ENCODE measurements around the gene ARHGEF1. TPM values are rescaled to one million over a fixed set of nuclear protein-coding genes. Genes with fewer than 3 reads are reported as not detected.

Gene ARHGEF1
- total RNA-seq, 1 experiment from 2014 or later = 199 TPM

DNA sequence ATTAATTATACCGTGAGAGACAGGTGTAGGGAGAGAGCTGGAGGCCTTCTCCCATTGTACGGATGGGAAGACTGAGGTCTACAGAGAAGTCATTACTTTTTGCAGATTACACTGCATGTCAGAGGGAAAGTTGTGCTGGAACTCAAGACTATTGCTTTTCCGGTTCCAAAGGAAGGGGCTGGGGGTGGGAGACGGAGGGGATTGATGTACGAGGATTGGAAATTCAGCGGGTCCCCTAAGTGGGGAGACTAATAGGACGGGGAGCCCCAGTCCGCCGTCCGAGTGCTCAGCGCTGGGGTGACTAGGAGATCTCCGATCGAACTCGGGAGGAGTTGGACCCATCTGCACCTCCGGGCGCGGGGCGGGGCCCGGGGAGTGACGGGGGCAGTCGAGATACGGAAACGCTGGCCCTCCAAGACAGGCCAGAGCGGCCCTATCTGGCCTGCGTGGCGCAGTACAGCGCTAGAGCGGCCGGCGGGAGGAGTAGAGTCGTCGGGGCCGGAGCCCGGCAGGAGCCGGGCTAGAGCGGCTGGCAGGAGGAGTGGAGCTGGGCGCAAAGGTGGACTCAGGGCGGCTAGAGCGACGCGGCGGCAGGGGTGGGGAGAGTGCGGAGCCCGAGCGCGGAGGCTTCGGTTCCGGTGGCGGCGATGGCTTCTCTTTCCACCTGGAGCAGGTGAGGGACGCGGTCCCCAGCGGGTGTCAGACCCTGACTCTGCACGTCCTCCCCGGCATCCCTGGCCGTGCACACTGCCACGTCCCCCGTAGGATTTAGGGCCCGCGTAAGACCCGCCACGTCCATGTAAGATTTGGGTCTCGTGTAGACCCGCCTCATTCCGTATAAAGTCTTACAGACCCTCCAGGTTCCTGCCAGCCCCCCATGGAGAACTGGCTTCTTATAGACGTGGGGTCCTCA, 1.1 kb downstream of the ARHGEF1 start:
- peak; percentile 100 for DNase-seq (ENCODE audit: low spot score)

DNA sequence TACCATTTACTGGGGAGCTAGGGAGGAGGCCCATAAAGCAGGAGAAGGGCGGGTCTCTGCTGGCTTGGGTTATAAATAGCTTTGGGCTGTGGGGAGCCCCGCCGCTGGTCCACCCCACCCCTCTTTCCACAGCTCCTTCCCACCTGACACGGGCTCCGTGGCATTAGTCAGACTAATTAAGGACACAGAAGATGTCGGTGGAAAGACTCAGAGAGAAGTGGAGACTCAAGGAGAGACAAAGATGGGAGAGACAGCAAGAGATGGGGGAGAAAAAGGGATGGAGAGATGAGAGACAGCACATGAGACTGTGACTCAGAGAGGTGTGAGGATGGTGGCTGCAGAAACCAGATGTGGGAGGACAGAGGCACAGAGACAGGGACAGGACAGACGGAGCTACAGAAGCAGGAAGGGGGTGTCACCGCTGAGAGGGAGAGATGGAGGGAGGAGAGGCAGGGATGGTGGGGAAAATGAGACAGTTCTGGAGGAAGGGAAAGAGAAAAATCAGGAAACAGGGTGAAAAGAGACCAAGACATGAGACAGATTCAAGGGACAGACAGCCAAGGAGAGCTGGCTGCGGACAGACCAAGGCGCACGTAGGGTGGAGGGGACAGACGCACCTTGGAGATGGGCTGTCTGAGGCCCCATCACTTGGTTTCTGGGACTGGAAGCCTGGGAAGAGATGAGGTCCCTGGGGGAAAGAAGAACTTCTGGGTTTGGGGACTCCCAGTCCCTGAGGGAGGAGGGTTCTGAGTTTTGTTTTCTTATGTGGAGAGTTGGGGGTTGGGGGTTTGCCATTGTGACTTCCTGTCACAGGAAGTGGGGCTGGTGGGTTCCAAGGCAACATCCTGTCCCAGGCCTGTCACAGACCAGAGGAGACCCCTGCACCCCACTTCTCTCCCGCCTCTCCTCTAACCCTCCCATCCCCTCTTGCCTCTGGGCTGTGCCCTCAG, 4.1 kb downstream of the ARHGEF1 start:
- DNase-seq (ENCODE audit: low spot score) = peak; percentile 71

DNA sequence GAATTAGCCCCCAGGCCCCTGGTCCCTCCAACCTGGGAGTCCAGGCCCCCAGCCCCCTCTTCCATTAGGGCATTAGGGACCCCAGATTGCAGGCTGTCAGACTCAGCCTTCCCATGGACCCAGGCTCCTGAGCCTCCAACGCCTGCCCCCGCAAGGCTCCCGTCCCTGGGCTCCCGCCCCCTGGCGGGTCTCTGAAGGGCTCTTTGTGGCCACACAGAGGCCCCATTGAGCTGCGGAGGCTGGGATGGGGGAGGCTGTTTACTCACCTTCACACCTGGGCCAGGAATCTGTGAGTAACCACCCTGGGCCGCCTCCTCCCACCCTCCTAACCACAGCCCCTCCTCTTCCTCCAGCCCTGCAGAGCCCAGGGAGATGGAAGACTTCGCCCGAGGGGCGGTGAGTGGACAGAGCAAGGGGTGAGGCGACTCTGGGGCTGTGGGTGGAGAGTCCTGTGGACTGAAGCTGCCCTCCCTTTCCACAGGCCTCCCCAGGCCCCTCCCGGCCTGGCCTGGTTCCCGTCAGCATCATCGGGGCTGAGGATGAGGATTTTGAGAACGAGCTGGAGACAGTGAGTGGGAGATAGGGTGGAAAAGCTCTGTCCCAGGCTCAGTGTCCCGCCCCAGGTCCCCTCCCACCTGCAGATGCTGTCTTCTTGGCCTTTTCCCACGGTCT, 4.9 kb downstream of the ARHGEF1 start:
- peak; percentile 100 for DNase-seq (ENCODE audit: low spot score)

DNA sequence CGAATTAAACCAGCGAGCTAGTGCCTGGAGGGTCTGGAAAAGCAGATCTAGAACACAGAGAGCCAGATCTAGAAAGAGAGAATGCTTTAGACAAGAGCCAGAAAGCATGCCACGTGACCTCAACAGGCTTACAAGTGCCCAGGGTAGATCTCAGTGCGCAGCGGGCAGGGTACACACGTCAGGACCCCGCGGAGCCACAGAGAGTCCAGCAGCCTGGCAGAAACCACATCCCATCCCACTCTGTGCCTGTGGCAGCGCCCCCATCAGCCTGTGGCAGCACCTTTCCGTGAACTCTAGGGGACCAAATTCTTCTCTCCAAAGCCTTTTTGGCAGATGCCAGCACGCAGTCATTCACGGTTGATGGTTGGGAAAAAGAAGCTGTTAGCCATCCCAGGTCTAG, 5.9 kb downstream of the ARHGEF1 start:
- no peak for DNase-seq (ENCODE audit: low spot score)

DNA sequence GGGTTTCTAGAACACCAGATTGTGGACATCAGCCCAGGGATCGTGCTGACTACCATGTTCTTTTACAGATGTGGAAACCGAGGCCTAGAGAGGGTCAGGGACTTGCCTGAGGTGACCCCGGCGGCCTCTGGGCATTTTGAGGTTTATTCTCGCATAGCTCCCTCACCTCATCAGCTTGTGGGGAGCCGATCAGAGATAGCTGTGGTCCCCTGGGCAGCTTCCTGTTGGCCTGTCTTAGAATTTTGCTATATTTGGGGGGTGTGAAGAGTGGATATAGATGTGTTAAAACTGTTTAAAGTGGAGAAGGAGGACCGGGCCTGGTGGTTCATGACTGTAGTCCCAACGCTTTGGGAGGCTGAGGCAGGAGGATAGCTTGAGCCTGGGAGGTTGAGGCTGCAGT, 6.9 kb downstream of the ARHGEF1 start:
- no peak for DNase-seq (ENCODE audit: low spot score)

DNA sequence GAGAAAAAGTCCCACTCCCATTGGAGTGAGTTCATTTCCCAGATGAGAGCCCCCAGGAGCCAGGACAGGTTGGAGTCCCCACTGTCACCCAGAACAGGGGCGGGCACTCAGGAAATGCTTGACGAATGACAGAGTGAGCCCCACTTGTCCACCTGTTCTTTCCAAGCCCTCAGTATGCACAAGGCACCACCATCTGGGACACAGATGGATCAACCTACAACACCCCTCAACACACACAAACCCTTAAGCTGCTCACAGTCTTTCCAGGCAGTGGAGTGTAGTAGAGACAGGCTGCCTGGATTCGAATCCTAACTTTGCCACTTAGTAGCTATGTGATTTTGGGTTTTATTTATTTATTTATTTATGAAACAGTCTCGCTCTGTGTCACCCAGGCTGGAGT, 8.0 kb downstream of the ARHGEF1 start:
- no peak for DNase-seq (ENCODE audit: low spot score)

DNA sequence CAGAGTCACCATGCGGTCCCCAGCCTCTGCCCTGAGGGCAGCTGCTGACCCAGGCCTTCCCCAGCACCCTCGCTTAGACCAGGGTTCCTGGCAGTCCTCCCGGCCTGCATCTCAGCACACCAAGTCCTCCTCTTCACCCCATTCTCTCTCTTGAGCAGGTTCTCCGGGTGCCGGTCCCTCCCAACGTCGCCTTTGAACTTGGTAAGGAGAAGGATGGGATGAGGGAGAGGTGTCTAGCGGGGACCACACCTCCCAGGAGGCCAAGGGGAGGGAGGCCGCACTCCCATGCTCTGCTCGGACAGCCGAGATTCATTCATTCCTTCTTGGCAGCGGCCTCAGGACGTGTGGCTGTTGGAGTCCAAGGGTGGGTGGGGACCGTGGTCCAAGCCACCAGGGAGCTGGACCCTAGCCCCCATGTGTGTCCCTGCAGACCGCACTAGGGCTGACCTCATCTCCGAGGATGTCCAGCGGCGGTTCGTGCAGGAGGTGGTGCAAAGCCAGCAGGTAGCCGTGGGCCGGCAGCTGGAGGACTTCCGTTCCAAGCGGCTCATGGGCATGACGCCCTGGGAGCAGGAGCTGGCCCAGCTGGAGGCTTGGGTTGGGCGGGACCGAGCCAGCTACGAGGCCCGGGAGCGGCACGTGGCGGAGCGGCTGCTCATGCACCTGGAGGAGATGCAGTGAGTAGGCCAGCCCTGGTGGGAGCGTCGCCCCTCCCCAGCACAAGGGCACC, 9.4 kb downstream of the ARHGEF1 start:
- no peak for DNase-seq (ENCODE audit: low spot score)

DNA sequence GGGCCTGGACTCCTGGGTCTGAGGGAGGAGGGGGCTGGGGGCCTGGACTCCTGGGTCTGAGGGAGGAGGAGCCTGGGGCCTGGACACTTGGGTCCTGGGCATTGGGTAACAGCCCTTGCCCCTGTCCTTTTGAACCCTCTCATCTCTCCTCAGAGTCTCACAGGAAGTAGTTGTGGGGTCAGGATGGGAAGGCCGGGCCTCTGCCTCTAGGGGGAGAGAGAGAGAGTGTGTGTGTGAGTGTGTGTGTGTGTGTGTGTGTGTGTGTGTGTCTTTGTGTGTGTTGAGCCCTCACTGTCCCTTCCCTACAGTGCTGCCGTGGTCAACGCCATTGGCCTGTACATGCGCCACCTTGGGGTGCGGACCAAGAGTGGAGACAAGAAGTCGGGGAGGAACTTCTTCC, 10.9 kb downstream of the ARHGEF1 start:
- peak; percentile 56 for DNase-seq (ENCODE audit: low spot score)

DNA sequence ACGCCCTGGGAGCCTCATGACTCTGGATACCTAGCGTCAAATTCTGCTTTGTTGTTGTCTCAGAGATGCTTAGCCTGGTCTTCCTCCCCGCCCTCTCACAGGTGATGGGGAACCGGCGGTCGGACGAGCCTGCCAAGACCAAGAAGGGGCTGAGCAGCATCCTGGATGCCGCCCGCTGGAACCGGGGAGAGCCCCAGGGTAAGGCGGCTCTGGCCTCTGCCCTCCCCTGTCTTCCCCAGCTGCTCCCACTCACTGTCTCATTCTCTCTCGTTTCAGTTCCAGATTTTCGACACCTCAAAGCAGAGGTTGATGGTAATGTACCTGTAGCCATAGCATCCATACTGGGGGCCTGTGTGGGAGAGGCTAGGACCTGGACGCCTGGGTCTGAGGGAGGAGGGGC, 11.4 kb downstream of the ARHGEF1 start:
- DNase-seq (ENCODE audit: low spot score) = no peak

DNA sequence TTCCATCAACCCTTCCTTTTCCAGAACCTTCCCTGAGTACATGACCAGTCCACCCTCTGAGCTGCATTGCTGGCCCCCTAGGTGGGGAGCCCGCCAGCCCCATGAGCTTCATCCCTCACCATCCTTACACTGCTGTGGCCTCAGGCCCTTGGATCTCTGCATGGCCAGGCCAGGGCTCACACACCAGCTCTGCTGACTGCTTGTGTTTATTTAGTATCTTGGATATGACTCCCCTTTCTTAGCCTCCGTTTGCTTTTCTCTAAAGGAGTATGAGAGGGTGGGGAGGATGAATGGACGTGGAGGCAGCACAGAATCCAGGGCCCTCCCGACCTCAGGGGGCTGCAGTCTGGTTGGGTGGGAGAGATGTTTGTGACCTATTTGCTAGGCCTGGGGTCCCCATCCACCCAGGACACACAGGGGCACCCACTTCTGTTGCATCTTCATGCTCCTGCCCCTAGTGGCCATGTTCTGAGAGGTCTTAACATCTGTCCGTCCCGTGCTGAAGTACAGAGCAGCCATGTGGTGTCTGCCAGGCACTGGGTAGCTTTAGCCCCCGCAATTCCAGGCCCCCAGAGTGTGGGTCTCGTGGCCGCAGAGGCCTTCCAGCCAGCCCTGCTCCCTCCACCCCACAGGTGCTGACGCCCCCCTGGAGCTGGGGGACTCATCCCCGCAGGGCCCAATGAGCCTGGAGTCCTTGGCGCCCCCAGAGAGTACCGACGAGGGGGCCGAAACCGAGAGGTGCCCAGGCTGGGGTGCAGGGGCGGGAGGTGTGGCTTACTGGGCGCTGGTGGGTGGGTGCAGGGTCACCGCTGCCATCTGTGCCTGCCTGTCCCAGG, 13.0 kb downstream of the ARHGEF1 start:
- DNase-seq (ENCODE audit: low spot score) = peak; percentile 39

DNA sequence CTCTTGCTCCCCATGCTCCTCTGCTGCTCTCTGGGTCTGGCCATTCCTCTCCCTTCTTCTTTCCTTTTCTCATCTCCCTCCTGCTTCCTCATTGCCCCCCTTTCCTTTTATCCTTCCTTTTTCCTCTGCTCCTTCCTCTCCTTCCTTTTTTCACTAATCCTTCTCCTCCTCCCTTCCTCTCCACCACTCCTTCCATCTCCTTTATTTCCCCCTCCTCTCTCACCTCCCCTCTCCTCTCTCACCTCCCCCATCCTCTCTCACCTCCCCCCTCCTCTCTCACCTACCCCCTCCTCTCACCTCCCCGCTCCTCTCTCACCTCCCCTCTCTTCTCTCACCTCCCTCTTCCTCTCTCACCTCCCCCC, 13.6 kb downstream of the ARHGEF1 start:
- no peak for DNase-seq (ENCODE audit: low spot score)

DNA sequence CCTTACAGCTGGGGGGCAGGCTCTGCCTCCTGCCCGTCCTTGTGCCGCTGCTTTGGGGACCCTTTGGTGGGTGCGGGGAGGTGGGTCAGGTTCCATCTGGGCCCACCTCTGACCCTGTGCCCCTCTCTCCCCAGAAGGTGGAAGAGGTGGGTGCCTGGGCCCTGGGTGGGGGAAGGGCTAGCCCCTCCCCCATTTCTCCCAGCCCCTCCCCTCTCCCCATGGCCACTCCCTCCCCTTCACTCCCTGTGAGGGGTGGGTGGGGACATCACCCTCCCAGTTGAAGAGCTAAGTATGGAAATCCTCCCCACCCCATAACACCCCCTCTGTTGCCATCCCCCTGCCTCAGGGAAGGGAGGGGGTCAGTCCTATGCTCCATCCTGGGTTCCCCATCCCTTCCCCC, 14.2 kb downstream of the ARHGEF1 start:
- DNase-seq (ENCODE audit: low spot score) = no peak

DNA sequence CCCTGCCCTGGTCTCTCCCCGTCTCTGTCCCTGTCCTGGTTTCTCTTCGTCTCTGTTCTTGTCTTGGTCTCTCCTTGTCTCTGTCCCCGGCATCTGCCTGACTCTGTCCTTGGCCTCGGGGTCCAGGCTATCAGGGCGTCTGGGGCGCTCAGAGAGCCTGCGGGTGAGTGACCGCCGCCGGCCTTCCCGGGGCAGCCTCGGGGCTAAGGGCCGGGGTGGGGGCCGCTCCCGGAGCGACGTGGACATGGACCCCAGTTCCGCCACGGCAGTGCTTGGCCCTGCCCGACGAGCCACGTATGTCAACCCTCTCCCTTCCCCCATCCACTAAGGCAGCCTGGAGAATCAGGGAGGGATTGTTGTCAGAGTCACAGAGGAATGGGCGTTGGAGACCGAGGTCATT, 14.8 kb downstream of the ARHGEF1 start:
- no peak for DNase-seq (ENCODE audit: low spot score)

DNA sequence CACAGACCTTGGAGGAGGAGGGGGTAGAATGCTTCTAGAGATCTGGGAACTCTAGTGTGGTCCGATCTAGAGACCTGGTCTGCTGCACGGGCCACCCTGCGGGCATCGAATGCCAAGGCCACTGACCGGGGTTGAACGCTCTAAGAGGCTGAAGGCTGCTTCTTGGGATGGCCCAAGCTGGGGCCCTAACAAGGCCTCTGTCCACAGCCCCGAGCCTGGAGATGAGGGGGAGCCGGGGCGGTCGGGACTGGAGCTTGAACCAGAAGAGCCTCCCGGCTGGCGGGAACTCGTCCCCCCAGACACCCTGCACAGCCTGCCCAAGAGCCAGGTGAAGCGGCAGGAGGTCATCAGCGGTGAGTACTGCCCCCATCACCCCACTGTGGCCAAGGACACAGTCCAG, 15.3 kb downstream of the ARHGEF1 start:
- DNase-seq (ENCODE audit: low spot score) = no peak

DNA sequence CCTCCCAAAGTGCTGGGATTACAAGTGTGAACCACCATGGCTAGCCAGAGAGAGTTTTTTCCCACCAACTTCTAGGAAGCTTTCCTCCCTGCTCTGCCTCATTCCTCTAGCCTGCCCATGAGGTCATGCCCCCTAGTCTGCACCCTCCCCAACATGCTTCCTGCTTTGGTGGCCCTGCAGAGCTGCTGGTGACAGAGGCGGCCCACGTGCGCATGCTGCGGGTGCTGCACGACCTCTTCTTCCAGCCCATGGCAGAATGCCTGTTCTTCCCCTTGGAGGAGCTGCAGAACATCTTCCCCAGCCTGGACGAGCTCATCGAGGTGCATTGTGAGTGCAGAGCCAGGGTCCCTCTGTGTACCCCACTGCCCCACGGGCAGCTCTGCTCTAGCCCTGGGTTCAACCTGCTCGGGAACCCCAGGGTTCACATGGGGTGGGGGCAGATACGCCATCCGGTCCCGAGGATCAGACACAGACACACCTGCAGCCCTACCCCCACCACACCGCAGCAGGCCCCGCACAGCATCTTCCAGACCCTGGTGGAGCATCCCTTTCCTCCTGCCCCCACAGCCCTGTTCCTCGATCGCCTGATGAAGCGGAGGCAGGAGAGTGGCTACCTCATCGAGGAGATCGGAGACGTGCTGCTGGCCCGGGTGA, 18.9 kb downstream of the ARHGEF1 start:
- no peak for DNase-seq (ENCODE audit: low spot score)

DNA sequence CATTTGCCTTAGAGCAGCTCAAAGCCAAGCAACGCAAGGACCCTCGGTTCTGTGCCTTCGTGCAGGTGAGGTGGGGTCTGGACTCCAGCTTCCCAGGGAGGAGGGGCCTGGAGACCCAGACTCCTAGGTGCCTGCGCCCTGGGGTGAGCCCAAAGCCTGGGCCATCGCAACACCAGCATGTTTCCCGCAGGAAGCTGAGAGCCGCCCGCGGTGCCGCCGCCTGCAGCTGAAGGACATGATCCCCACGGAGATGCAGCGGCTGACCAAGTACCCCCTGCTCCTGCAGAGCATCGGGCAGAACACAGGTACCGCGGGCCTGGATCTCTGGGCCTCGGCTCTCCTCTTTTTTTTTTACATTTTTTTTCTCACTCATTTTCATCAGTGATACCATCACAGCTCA, 19.6 kb downstream of the ARHGEF1 start:
- DNase-seq (ENCODE audit: low spot score) = no peak

DNA sequence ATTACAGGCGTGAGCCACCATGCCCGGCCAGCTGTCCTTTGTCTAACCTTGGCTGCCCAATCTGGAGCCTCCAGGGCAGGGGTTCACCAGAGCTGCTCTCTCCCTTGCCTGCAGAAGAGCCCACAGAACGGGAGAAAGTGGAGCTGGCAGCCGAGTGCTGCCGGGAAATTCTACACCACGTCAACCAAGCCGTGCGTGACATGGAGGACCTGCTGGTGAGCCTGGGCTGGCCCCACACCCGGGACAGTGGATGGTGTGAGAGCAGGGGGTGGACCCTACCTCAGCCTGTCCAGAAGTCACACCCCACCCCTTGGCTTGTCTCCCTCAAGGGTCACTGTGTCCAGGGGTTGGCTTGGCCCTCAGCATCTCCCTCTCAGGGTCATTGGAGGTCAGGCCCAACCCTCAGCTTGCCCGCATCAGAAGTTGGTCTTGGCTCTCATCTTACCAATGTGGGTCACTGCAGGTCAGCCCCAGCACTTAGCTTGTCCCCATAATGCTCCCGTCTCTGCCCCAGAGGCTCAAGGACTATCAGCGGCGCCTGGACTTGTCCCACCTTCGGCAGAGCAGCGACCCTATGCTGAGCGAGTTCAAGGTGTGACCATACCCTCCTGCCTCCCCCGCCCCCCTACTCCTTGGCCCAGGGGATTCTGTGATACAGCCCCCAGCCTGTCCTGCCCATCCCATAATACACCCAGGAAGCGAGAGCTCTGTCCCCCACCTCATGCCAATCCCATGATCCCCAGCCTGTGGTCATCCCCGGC, 20.4 kb downstream of the ARHGEF1 start:
- no peak for DNase-seq (ENCODE audit: low spot score)

DNA sequence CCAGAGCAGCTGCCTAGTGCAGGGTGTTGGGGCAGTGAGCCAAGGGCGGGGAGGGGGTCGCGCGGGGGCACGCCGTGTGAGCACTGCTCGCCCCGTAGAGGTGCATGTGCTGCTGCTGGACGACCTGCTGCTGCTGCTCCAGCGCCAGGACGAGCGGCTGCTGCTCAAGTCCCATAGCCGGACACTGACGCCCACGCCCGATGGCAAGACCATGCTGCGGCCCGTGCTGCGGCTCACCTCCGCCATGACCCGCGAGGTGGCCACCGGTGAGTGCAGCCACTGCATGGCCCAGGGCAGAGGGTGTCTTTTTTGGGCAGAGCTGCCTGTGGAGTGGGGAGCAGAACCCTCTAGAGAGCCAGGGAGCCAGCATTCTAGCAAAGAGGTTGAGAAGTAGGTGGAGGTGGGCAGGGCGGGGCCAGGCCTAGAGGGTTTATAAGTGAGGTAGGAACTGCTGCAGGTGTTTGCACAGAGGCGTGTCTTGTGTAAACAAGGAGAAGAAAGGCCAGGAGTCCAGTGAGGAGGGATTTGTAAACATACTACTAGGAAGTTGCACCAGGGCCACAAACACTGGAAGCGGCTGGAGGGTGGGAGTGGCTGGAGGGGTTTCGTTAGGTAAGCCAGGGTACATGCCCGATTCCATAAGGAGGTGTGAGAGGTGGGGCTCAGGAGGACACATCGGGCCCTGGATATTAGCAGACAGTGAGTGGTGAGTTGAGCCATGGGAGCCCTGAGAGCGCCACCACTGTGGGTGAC, 21.3 kb downstream of the ARHGEF1 start:
- peak; percentile 99 for DNase-seq (ENCODE audit: low spot score)

All from HT-29 (cell line).